Brain microvascular endothelial cell (primary cell): ENCODE data around the gene CCDC167.

Experiments used
- DNase-seq: peaks from one replicate; pipeline ENCODE4 v3.0.0-alpha.2; 2020
- H3K27ac ChIP-seq: fragments of 250-450 bp; sonication (Bioruptor Pico); 2 replicates; pipeline ENCODE4 v1.5.1; 2020; ENCODE audit warnings: mild to moderate bottlenecking, moderate library complexity
- H3K27me3 ChIP-seq: fragments of 250-450 bp; sonication (Bioruptor Pico); replicated peaks from 2 replicates; pipeline ENCODE4 v1.5.1; 2020; ENCODE audit warnings: mild to moderate bottlenecking
- H3K36me3 ChIP-seq: fragments of 250-450 bp; sonication (Bioruptor Pico); replicated peaks from 2 replicates; pipeline ENCODE4 v1.5.1; 2020; ENCODE audit warnings: mild to moderate bottlenecking
- H3K4me3 ChIP-seq: 2 replicates; pipeline ENCODE4 v1.5.1; 2011; ENCODE audit warnings: low read depth, mild to moderate bottlenecking, control low read depth, low read length, moderate library complexity
- in situ Hi-C: cut with HindIII; loops from 2 replicates; pipeline ENCODE4 v1.10.0; 2017; ENCODE audit warnings: low sequenced_read_pairs, low pct_ligation_motif_present
- TF ChIP-seq, protein P1 (sequence below): IDR thresholded peaks from 2 replicates; pipeline ENCODE4 v1.5.1; 2011; ENCODE audit warnings: low read depth, mild to moderate bottlenecking, moderate library complexity, low read length, control low read depth, inconsistent platforms; ENCODE audit errors: missing control alignments

The CCDC167 gene

DNA sequence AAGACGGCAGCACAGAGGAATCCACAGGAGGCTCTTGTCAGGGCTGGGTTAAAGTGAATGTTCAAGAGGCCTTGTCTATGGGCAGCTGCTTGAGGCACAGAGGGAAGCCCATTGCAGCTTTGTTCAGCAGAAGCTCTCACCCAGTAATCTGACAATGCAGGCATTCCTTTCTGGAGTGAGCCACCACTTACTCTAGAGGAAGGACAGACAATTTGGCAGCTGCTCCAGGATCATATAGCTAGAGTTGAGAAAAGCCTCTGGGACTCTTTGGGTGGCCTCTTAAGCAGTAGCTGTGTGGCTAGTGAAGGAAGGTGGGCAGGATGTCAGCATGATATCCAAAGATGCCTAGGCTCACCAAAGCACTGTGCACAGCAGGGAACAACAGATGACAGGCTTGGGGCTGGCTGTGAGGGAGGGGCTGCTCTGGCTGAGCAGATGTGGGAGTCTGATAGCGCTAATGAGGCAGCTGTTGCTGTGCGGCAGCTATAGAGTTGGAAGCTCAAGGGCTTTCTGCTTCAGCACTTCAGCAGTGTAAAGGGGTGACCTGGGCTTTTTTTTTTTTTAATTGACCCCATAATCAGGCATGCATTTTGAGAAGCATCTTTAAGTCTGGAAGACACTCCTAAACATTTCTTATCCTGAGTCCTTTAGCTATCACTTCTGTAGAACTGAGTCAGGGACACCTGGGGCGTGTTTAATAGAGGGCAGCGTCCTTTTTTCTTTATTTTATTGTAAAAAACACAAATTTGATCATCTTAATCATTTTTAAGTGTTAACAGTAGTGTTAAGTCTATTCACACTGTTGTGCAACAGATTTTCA is 39.5 kb downstream of the CCDC167 start:
- TF ChIP-seq, protein P1, sequence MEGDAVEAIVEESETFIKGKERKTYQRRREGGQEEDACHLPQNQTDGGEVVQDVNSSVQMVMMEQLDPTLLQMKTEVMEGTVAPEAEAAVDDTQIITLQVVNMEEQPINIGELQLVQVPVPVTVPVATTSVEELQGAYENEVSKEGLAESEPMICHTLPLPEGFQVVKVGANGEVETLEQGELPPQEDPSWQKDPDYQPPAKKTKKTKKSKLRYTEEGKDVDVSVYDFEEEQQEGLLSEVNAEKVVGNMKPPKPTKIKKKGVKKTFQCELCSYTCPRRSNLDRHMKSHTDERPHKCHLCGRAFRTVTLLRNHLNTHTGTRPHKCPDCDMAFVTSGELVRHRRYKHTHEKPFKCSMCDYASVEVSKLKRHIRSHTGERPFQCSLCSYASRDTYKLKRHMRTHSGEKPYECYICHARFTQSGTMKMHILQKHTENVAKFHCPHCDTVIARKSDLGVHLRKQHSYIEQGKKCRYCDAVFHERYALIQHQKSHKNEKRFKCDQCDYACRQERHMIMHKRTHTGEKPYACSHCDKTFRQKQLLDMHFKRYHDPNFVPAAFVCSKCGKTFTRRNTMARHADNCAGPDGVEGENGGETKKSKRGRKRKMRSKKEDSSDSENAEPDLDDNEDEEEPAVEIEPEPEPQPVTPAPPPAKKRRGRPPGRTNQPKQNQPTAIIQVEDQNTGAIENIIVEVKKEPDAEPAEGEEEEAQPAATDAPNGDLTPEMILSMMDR: no peak
- H3K27ac ChIP-seq: no peak overlapping the region
- in situ Hi-C loops: no loop called here
- H3K4me3 ChIP-seq: no peak overlapping the region
- H3K36me3 ChIP-seq: peaks cover 37% of the 10 kb centered on the region
- H3K27me3 ChIP-seq: no peaks in the 10 kb centered on the region
- no peak for DNase-seq

GRCh38 chr6:37456816-37457560 is 42.7 kb downstream of the CCDC167 start:
- Histone ChIP-seq H3K36me3 (peaks cover 31% of the 10 kb centered on the region), H3K27ac (peak overlapping the region; percentile 35), H3K27me3 (no peaks in the 10 kb centered on the region), H3K4me3 (no peak overlapping the region)
- TF ChIP-seq, protein P1: no peak
- in situ Hi-C loops: no loop called here
- DNase-seq: peak; percentile 40

DNA sequence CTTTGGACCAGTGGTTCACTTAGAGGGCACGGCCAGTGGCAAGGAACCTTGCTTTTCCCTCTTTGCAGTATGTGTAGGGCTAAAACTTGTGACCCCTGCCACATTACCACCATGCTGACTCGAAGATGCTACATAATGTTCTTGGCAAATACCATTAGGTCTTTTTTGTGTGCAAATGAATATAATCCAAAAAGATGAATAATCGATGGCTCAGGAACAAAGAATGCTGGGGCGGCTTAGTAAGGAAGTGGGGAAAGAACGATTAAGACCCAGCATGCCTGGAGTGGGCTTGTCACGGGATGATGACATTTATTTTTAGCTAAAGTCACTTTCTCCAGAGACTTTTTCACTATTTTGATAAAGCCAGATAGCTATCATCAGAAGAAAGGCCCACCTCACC is 43.6 kb downstream of the CCDC167 start:
- peak overlapping the region; percentile 35 for H3K27ac ChIP-seq

GRCh38 chr6:37454420-37455140 is 45.1 kb downstream of the CCDC167 start:
- H3K4me3 ChIP-seq: no peak overlapping the region
- H3K36me3 ChIP-seq: peaks cover 35% of the 10 kb centered on the region
- in situ Hi-C loops: no loop called here
- DNase-seq: no peak
- no peaks in the 10 kb centered on the region for H3K27me3 ChIP-seq
- H3K27ac ChIP-seq: no peak overlapping the region
- TF ChIP-seq, protein P1: no peak

More for the DNA sequence above, 43.6 kb downstream of the CCDC167 start:
- DNase-seq: peak; percentile 40
- Histone ChIP-seq H3K36me3 (peaks cover 35% of the 10 kb centered on the region), H3K4me3 (no peak overlapping the region), H3K27me3 (no peaks in the 10 kb centered on the region)
- in situ Hi-C loops: no loop called here
- TF ChIP-seq, protein P1: no peak

- H3K36me3 ChIP-seq: peaks cover 25% of the 10 kb centered on the region
- no peak overlapping the region for H3K27ac ChIP-seq
- TF ChIP-seq, protein P1: no peak
- DNase-seq: no peak
- no peaks in the 10 kb centered on the region for H3K27me3 ChIP-seq
- H3K4me3 ChIP-seq: no peak overlapping the region
- in situ Hi-C loops: no loop called here
Observed at GRCh38 chr6:37452522-37452921, 47.2 kb downstream of the CCDC167 start.
